HepG2 (cell line): ENCODE data around the gene RNASE11. TPM values are rescaled to one million over a fixed set of nuclear protein-coding genes. Genes with fewer than 3 reads are reported as not detected.

Source experiments
- ATAC-seq: fragments of 200-7000 bp; cut with Tn5 transposase; 3 replicates; pipeline ENCODE4 v1.9.1; 2020; ENCODE audit warnings: mild to moderate bottlenecking, moderate library complexity
- BruUV-seq: library from RNA; stranded (reverse); fragments of 400-500 nt; replicated peaks from 2 replicates; lab custom pipeline; 2021; lab: Mats Ljungman, UMichigan
- CTCF ChIA-PET: fragments of 300-600 bp; formaldehyde crosslinking; extraction: SDS; loops from one replicate; lab custom pipeline; 2021; ENCODE audit warnings: low total read pairs, inconsistent platforms, low intra/inter-chr PET ratio; lab: Yijun Ruan, JAX
- POLR2A ChIA-PET: fragments of 350-600 bp; sonication (Branson Sonifier 250); formaldehyde crosslinking; loops from one replicate; lab custom pipeline; 2020; ENCODE audit warnings: antibody characterized with exemption, inconsistent platforms; lab: Yijun Ruan, JAX
- DNase-seq: peaks from one replicate; pipeline ENCODE4 v3.0.0-alpha.2; 2015; ENCODE audit warnings: low spot score
- FAIRE-seq: peaks from 3 replicates; lab custom pipeline; 2011; peaks lifted over from hg19 to GRCh38; lab: Jason Lieb, UNC
- H2AFZ ChIP-seq: one replicate; pipeline ENCODE4 v1.6.1; 2011; ENCODE audit warnings: low read length, inconsistent platforms
- H3K27ac ChIP-seq: fragments of 300-600 bp; 3 replicates; pipeline ENCODE4 v1.8.0; 2011; ENCODE audit warnings: mixed run types, mild to moderate bottlenecking, mixed read lengths, low read length, inconsistent platforms; ENCODE audit not compliant: insufficient read depth; ENCODE audit errors: extremely low read length
- H3K27me3 ChIP-seq, 2 experiments: fragments of 200-600 bp in 1 of 2; 2 replicates in 1 of 2; 3 replicates in 1 of 2; pipeline versions ENCODE4 v1.6.0 to v1.8.0; 2011; ENCODE audit warnings: low read length in 2 of 2, mild to moderate bottlenecking in 2 of 2, moderate library complexity in 2 of 2, inconsistent platforms in 1 of 2; ENCODE audit not compliant: insufficient read depth in 2 of 2, control insufficient read depth in 1 of 2
- H3K36me3 ChIP-seq, 2 experiments: fragments of 200-600 bp in 1 of 2; replicated peaks in 1 of 2; 2 replicates in 1 of 2; 3 replicates in 1 of 2; pipeline versions ENCODE4 v1.5.1 to v1.8.0; 2011; ENCODE audit warnings: low read length in 2 of 2, inconsistent platforms in 1 of 2; ENCODE audit not compliant: insufficient read depth in 2 of 2, control insufficient read depth in 1 of 2
- H3K4me1 ChIP-seq: 2 replicates; pipeline ENCODE4 v1.5.1; 2012; ENCODE audit warnings: low read length, inconsistent platforms; ENCODE audit not compliant: insufficient read depth
- H3K4me2 ChIP-seq: 2 replicates; pipeline ENCODE4 v1.6.0; 2011; ENCODE audit warnings: low read depth, low read length, inconsistent platforms
- H3K4me3 ChIP-seq, 3 experiments: fragments of 200-600 bp in 1 of 3; sonication (generic), shearing (Covaris generic) in 1 of 3; replicated peaks in 1 of 3; 2 replicates each; pipeline ENCODE4 v1.5.1; 2011 to 2016; ENCODE audit warnings: low read length in 3 of 3, inconsistent platforms in 2 of 3, low read depth in 2 of 3, mild to moderate bottlenecking in 2 of 3, control low read depth in 1 of 3, mixed read lengths in 1 of 3; ENCODE audit not compliant: insufficient read depth in 1 of 3
- H3K79me2 ChIP-seq: one replicate; pipeline ENCODE4 v1.6.1; 2011; ENCODE audit warnings: low read length, inconsistent platforms; ENCODE audit not compliant: insufficient read depth
- H3K9ac ChIP-seq: 2 replicates; pipeline ENCODE4 v1.6.0; 2011; ENCODE audit warnings: mild to moderate bottlenecking, low read depth, low read length, inconsistent platforms; ENCODE audit not compliant: insufficient read depth
- H3K9me3 ChIP-seq: 2 replicates; pipeline ENCODE4 v1.5.1; 2012; ENCODE audit warnings: mild to moderate bottlenecking, low read length
- H4K20me1 ChIP-seq: 2 replicates; pipeline ENCODE4 v1.6.0; 2011; ENCODE audit warnings: inconsistent platforms, mild to moderate bottlenecking, low read length, moderate library complexity; ENCODE audit not compliant: insufficient read depth
- MIER2 ChIP-seq: IDR thresholded peaks from 2 replicates; pipeline ENCODE4 v1.6.1; 2016; ENCODE audit warnings: missing biosample characterization, missing genetic modification reagents
- MXD1 ChIP-seq: sonication (generic); formaldehyde crosslinking; IDR thresholded peaks from 2 replicates; pipeline ENCODE4 v1.4.0; 2020; ENCODE audit warnings: mild to moderate bottlenecking, missing genetic modification reagents
- NR2C2 ChIP-seq: sonication (generic); formaldehyde crosslinking; IDR thresholded peaks from 2 replicates; pipeline ENCODE4 v1.4.0; 2020; ENCODE audit warnings: missing genetic modification reagents, mild to moderate bottlenecking, moderate library complexity, borderline replicate concordance
- NR2F6 ChIP-seq, 2 experiments: IDR thresholded peaks; 2 replicates each; pipeline ENCODE4 v1.6.1; 2016; ENCODE audit warnings: antibody characterized with exemption in 1 of 2, mild to moderate bottlenecking in 1 of 2
- SCMH1 ChIP-seq: sonication (generic); formaldehyde crosslinking; IDR thresholded peaks from 2 replicates; pipeline ENCODE4 v1.9.0; 2021; ENCODE audit warnings: missing genetic modification reagents, mild to moderate bottlenecking, borderline replicate concordance
- WGBS: methylation state at CpG from one replicate; pipeline ENCODE4 v1.1.6; 2017; ENCODE audit warnings: low lambda C conversion rate; 5-methylcytosine and 5-hydroxymethylcytosine counted together
- in situ Hi-C: cut with HindIII; loops from 2 replicates; pipeline ENCODE4 v1.10.0; 2017; ENCODE audit warnings: low pct_unique_long_range_greater_than_20kb; ENCODE audit not compliant: extremely low pct_ligation_motif_present
- intact Hi-C: fragments of 100-400 bp; cut with micrococcal nuclease; formaldehyde crosslinking; loops from one replicate; pipeline ENCODE4 v1.10.0; 2022; ENCODE audit not compliant: unreplicated experiment
- polyA plus RNA-seq, 8 experiments: library from polyadenylated mRNA; depleted of rRNA in 3 of 8; stranded (reverse) in 7 of 8; unstranded in 1 of 8; fragments of >200 nt; fragmentation: Illumina TruSeq in 4 of 8; extraction: Trizol in 4 of 8; gene quantifications; 2 replicates each; pipeline versions ENCODE4 v1.2.1 to v1.2.3, GENCODE V29; 2011 to 2016; ENCODE audit warnings: low read depth in 4 of 8, missing spikeins in 1 of 8, mixed read lengths in 1 of 8; ENCODE audit not compliant: insufficient read depth in 1 of 8
- total RNA-seq, 5 experiments: library from RNA; depleted of rRNA; stranded (reverse); fragments of >200 nt; fragmentation: Illumina TruSeq; extraction: Trizol; gene quantifications; 2 replicates each; pipeline ENCODE4 v1.2.3, GENCODE V29; 2016; ENCODE audit warnings: low read depth in 1 of 5
- TF ChIP-seq, protein P1 (sequence below): sonication (generic); formaldehyde crosslinking; conservative IDR thresholded peaks from 2 replicates; pipeline ENCODE4 v1.8.0; 2022; ENCODE audit warnings: missing genetic modification reagents

RNASE11 gene
- total and polyA plus RNA-seq, 2 of the 13 experiments (the other 11 are each of a cell fraction or from before 2014, with no cell fraction given) = not detected

- TF ChIP-seq, protein P1, sequence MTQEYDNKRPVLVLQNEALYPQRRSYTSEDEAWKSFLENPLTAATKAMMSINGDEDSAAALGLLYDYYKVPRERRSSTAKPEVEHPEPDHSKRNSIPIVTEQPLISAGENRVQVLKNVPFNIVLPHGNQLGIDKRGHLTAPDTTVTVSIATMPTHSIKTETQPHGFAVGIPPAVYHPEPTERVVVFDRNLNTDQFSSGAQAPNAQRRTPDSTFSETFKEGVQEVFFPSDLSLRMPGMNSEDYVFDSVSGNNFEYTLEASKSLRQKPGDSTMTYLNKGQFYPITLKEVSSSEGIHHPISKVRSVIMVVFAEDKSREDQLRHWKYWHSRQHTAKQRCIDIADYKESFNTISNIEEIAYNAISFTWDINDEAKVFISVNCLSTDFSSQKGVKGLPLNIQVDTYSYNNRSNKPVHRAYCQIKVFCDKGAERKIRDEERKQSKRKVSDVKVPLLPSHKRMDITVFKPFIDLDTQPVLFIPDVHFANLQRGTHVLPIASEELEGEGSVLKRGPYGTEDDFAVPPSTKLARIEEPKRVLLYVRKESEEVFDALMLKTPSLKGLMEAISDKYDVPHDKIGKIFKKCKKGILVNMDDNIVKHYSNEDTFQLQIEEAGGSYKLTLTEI (CRISPR knock-in tag) = no peak
- no peak for TF ChIP-seq MXD1
These were observed 7.6 kb downstream of the RNASE11 start (continued) for GRCh38 chr14:20580242-20580641.

DNA sequence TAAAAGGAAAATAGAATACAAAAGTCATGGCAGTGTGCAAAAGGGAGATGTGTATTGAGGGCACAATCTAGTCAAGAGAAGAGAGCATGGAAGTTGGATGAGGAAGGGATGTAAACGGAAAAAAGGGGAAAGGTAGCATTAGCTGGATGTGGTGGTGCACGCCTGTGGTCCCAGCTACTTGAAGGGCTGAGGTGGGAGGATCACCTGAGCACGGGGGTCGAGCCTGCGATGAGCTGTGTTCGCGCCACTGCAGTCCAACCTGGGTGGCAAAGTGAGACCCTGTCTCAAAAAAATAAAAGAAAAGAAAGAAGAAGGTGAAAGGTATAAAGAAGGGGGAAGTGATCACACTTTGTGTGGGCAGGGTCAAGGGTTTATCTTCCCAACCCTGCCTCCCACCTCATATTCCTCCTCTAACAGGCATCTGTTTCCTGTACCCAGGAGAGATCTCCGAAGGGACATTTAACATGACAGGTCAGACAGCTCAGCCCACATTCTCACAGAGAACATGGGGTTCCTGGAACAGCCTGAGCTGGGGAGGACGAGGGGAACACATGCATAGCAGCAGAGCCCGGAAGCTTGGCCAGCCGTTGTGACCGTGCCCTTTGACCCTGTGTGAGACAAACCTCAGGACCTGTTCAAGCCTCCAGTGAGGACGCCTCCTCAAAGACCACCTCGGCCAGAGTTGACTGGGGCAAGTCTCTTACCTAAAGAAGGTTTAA lies 8.9 kb downstream of the RNASE11 start:
- no peak overlapping the region for H3K9ac ChIP-seq
- H4K20me1 ChIP-seq = no peaks in the 10 kb centered on the region
- no peak for DNase-seq
- in situ Hi-C loops = no loop called here
- H3K27me3 ChIP-seq = no peaks in the 10 kb centered on the region
- H3K4me2 ChIP-seq = peak overlapping the region; percentile 26; the same call in 1 of the 2 replicates
- intact Hi-C loops = no loop called here
- H2AFZ ChIP-seq = no peak overlapping the region
- H3K36me3 ChIP-seq = no peaks in the 10 kb centered on the region
- H3K79me2 ChIP-seq = no peaks in the 10 kb centered on the region
- no TSS peak for BruUV-seq
- H3K27ac ChIP-seq = no peak overlapping the region
- WGBS = 43% methylated on average over 14 of the region's 14 CpGs
- ChIA-PET POLR2A (no interaction called here), CTCF (no interaction called here)
- no peak for FAIRE-seq
- no peak overlapping the region for H3K4me3 ChIP-seq
- H3K9me3 ChIP-seq = no peaks in the 10 kb centered on the region
- TF ChIP-seq MIER2 (CRISPR knock-in tag) (no peak), NR2C2 (CRISPR knock-in tag) (0 out of 2 replicates have a peak, but pooled peaks have one; percentile 20), NR2F6 (IDR thresholded peaks at IDR 0.05) (peak; percentile 8; the same call in 1 of the 2 replicates), NR2F6 (CRISPR knock-in tag; IDR thresholded peaks at IDR 0.05) (no peak), SCMH1 (CRISPR knock-in tag) (no peak)
- ATAC-seq = peak; percentile 56; the same call in 1 of the 3 replicates
- no peaks in the 10 kb centered on the region for H3K4me1 ChIP-seq
